Astrocyte (in vitro differentiated cells and primary cell): ENCODE results near the gene TRIM59. TPM values are rescaled to one million over a fixed set of nuclear protein-coding genes. Genes with fewer than 3 reads are reported as not detected.

ENCODE experiments used
- DNase-seq: peaks from one replicate; pipeline ENCODE4 v3.0.0-alpha.2; 2010; ENCODE audit warnings: low read depth
- FAIRE-seq: peaks from 2 replicates; lab custom pipeline; 2011; peaks lifted over from hg19 to GRCh38; lab: Jason Lieb, UNC
- H2AFZ ChIP-seq: 2 replicates; pipeline ENCODE4 v1.6.0; 2012; ENCODE audit warnings: low read depth, low read length, inconsistent platforms
- H3K27ac ChIP-seq: 2 replicates; pipeline ENCODE4 v1.5.1; 2011; ENCODE audit warnings: low read depth, low read length, inconsistent platforms
- H3K27me3 ChIP-seq: 2 replicates; pipeline ENCODE4 v1.6.0; 2011; ENCODE audit warnings: low read length, inconsistent platforms; ENCODE audit not compliant: insufficient read depth
- H3K36me3 ChIP-seq: 2 replicates; pipeline ENCODE4 v1.5.1; 2011; ENCODE audit warnings: low read length, inconsistent platforms; ENCODE audit not compliant: insufficient read depth
- H3K4me1 ChIP-seq: 2 replicates; pipeline ENCODE4 v1.5.1; 2011; ENCODE audit warnings: low read length, inconsistent platforms; ENCODE audit not compliant: insufficient read depth
- H3K4me2 ChIP-seq: 2 replicates; pipeline ENCODE4 v1.6.0; 2012; ENCODE audit warnings: low read length, inconsistent platforms
- H3K4me3 ChIP-seq: 2 replicates; pipeline ENCODE4 v1.5.1; 2011; ENCODE audit warnings: low read depth, mild to moderate bottlenecking, low read length, inconsistent platforms; ENCODE audit not compliant: insufficient read depth
- H3K79me2 ChIP-seq: 2 replicates; pipeline ENCODE4 v1.6.0; 2012; ENCODE audit warnings: mild to moderate bottlenecking, low read length, inconsistent platforms; ENCODE audit not compliant: insufficient read depth
- H3K9ac ChIP-seq: 2 replicates; pipeline ENCODE4 v1.6.0; 2012; ENCODE audit warnings: mild to moderate bottlenecking, low read length, inconsistent platforms
- H3K9me3 ChIP-seq: 2 replicates; pipeline ENCODE4 v1.5.1; 2012; ENCODE audit warnings: low read depth, mild to moderate bottlenecking, low read length, inconsistent platforms; ENCODE audit not compliant: insufficient read depth
- H4K20me1 ChIP-seq: 2 replicates; pipeline ENCODE4 v1.6.0; 2012; ENCODE audit warnings: low read length, inconsistent platforms; ENCODE audit not compliant: insufficient read depth
- H3K27ac Mint-ChIP-seq: one replicate; pipeline ENCODE4 v1.8.0; 2021; ENCODE audit warnings: mild to moderate bottlenecking, mixed read lengths; ENCODE audit not compliant: unreplicated experiment
- H3K27me3 Mint-ChIP-seq: one replicate; pipeline ENCODE4 v1.8.0; 2021; ENCODE audit warnings: low read depth, mixed read lengths; ENCODE audit not compliant: unreplicated experiment
- H3K36me3 Mint-ChIP-seq: one replicate; pipeline ENCODE4 v1.8.0; 2021; ENCODE audit warnings: low read depth, mixed read lengths; ENCODE audit not compliant: unreplicated experiment
- H3K4me1 Mint-ChIP-seq: one replicate; pipeline ENCODE4 v1.8.0; 2021; ENCODE audit warnings: low read depth, mixed read lengths; ENCODE audit not compliant: unreplicated experiment
- H3K4me3 Mint-ChIP-seq: one replicate; pipeline ENCODE4 v1.8.0; 2021; ENCODE audit warnings: mild to moderate bottlenecking, moderate library complexity, mixed read lengths; ENCODE audit not compliant: unreplicated experiment
- H3K9me3 Mint-ChIP-seq: one replicate; pipeline ENCODE4 v1.8.0; 2021; ENCODE audit warnings: mild to moderate bottlenecking, mixed read lengths; ENCODE audit not compliant: unreplicated experiment
- CTCF ChIP-seq: IDR thresholded peaks from 2 replicates; pipeline ENCODE4 v1.5.1; 2011; ENCODE audit warnings: low read depth, mild to moderate bottlenecking, inconsistent platforms, low read length, moderate library complexity; ENCODE audit not compliant: insufficient read depth
- EZH2 ChIP-seq: IDR thresholded peaks from 2 replicates; pipeline ENCODE4 v1.6.1; 2012; ENCODE audit warnings: mild to moderate bottlenecking, low read length, inconsistent platforms; ENCODE audit not compliant: insufficient read depth
- total RNA-seq: library from RNA; stranded (reverse); gene quantifications from 2 replicates; pipeline ENCODE4 v1.2.1, GENCODE V29; 2021

TRIM59 gene
- total RNA-seq, 1 donor from 2014 or later, result 20.6 TPM

DNA sequence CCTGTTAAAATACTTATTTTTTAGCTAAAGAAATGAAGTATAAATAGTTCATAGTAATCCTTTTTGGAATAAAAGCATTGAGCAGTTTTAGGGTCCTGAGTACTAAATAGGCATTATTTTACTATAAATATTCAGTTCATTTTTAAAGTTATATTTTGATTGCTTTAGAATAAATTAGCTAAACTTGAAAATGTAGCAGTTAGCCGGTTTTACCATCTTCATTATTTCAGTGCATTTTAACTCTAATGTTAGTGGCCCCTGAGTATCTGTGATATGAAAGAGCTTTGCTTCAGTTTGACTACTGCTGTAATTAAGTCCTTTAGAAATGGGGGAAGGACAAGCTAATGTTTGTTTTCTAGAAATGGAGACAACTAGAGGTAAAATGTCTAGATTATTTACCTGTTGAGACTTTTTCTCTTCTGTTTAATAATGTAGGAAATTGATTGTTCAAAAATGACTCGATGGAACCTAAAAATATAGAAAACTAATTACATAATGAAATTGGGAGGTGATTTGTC lies 46.5 kb downstream of the TRIM59 start:
- Histone ChIP-seq H3K4me1 (peaks cover 8% of the 10 kb centered on the region), H3K4me3 (peak overlapping the region; percentile 97), H3K79me2 (peaks cover 96% of the 10 kb centered on the region), H2AFZ (no peak overlapping the region), H3K36me3 (peaks cover 12% of the 10 kb centered on the region), H3K27ac (peak overlapping the region; percentile 92), H4K20me1 (peaks cover 14% of the 10 kb centered on the region), H3K27me3 (no peaks in the 10 kb centered on the region), H3K9me3 (no peaks in the 10 kb centered on the region), H3K9ac (peak overlapping the region; percentile 96), H3K4me2 (peak overlapping the region; percentile 94)
- Mint-ChIP-seq H3K27ac (peak overlapping the region; percentile 22), H3K4me3 (peak overlapping the region; percentile 97), H3K36me3 (peaks cover 1% of the 10 kb centered on the region), H3K4me1 (peaks cover 10% of the 10 kb centered on the region), H3K9me3 (no peaks in the 10 kb centered on the region), H3K27me3 (no peaks in the 10 kb centered on the region)
- TF ChIP-seq EZH2, result no peak
- no peak for TF ChIP-seq CTCF
- no peak for FAIRE-seq
- DNase-seq, result no peak

DNA sequence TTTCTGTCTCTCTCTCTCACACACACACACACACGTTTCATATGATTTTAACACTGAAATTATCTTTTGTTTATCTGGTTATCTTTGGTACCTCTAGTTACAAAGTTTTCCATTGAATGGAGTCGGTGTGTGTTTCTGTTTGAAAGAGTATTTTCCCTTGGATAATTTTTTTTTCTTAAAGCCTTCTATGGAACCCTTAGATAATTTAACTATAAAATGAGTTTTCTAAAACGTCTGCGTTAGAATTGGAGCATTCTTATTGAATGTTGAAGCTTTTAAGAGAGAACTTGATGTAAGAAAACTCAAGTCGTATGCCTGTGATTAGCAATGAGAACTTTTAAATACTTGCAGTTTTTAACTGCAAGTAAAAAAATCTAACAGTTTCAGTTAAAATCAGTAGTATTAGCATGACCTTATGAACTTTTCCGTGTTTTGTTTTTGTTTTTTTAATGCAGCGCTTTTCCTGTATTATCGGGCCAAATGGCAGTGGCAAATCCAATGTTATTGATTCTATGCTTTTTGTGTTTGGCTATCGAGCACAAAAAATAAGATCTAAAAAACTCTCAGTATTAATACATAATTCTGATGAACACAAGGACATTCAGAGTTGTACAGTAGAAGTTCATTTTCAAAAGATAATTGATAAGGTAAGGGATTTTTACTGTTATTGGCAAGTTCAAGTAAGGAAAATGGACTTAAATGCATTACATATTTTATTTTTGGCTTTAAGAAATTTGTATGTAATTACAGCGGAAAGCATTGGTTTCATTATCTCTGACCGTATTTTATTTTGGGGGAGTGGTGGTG lies 47.2 kb downstream of the TRIM59 start:
- Histone ChIP-seq H3K79me2 (peaks cover 96% of the 10 kb centered on the region), H3K36me3 (peaks cover 9% of the 10 kb centered on the region), H3K4me1 (peaks cover 8% of the 10 kb centered on the region), H3K27me3 (no peaks in the 10 kb centered on the region), H3K9ac (peak overlapping the region; percentile 96), H2AFZ (no peak overlapping the region), H3K27ac (peak overlapping the region; percentile 92), H3K4me3 (peak overlapping the region; percentile 97), H3K9me3 (no peaks in the 10 kb centered on the region), H3K4me2 (peak overlapping the region; percentile 94), H4K20me1 (peaks cover 14% of the 10 kb centered on the region)
- peak overlapping the region; percentile 97 for H3K4me3 Mint-ChIP-seq
- H3K4me1 Mint-ChIP-seq, result peaks cover 10% of the 10 kb centered on the region
- DNase-seq (no peak), FAIRE-seq (no peak)
- H3K27me3 Mint-ChIP-seq, result no peaks in the 10 kb centered on the region
- H3K27ac Mint-ChIP-seq, result peak overlapping the region; percentile 64
- no peak for TF ChIP-seq EZH2
- no peak for TF ChIP-seq CTCF
- H3K36me3 Mint-ChIP-seq, result peaks cover 1% of the 10 kb centered on the region
- H3K9me3 Mint-ChIP-seq, result no peaks in the 10 kb centered on the region
